ENCODE results near the gene EGFR.

EGFR gene

DNA sequence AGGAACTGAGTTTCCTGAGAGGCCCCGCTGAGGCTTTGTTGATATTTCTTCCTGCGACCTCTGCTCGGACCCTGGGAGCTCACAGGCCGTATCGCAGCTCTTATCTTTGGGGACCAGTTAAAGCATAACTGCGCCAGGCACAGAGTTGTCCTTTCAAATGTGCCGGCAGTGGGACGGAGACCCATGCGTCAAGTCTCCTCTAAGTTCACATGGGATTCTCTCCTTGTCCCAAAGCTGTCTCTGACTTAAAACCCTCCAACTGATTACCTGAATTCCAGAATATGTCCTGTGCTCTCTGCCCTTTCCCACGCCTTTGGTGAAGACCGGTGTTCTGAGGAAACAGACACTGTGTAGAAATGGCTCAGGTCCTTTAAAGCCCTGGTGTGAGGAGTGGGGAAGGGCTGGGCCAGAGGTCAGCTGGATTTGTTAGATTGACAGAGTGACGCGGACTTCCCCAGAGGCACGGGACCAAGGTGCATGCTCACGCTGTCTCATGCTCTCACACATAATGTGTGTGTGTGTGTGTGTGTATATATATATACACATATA is 169.8 kb downstream of the EGFR start:
- intact Hi-C loops (cut with DNase I): no loop called here
- no peak for DNase-seq

DNA sequence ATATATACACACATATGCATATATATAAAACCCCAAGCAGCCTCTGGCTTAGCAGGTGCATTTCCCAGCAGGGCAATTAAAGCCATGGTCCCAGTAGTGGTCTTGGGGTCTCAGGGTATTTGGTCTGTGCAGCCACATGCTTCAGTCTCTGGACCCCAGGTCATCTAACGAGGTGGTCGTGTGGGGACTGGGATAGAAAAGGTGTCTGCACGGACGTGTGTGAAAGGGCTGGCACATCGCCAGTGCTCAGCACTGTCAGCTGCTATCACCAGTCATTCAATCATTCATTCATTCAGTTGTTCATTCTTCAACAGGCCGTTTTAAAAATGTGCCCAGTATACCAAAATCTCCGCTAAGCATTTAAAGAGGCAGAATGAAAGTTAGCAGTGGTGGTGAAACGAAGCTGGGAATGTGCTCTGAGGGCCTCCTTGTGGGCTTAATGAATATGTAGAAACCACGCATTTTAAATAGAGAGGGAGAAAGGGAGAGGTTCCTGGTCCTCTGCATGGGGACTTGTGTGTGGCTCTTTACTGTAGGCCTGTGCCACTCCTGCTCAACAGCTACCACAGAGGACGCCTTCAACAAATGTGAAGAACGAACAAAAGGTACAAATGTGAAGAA is 170.4 kb downstream of the EGFR start:
- no peak for DNase-seq

DNA sequence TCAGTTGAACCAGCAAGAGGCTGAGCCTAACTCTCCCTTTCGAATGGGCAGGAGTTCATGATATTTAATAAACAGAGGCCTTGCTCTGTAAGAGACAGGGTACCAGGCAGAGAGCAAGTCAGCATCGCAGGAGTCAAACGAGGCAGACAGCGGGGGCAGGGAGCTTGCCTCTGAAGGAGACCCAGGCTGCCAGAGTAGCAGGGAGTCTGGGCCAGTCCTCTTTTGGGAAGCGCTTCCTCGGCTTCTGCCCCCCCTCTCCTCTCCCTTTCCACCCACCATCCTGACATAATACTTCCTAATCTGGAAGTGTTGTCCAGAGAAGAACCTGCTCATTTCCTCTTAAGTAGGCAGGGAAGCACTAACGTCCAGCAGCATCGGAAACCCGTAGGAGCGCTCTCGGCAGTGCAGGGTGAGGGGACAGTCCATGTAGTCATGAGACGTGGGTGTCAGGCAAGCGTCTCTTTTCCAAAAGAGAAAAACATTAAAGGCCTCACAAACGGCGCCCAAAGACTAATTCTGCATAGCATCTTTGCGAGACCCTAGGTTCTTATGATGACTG is 171.1 kb downstream of the EGFR start:
- intact Hi-C loops (cut with DNase I): no loop called here
- DNase-seq: no peak

More for the DNA sequence above, 170.4 kb downstream of the EGFR start:
- intact Hi-C loops (cut with DNase I): no loop called here

DNA sequence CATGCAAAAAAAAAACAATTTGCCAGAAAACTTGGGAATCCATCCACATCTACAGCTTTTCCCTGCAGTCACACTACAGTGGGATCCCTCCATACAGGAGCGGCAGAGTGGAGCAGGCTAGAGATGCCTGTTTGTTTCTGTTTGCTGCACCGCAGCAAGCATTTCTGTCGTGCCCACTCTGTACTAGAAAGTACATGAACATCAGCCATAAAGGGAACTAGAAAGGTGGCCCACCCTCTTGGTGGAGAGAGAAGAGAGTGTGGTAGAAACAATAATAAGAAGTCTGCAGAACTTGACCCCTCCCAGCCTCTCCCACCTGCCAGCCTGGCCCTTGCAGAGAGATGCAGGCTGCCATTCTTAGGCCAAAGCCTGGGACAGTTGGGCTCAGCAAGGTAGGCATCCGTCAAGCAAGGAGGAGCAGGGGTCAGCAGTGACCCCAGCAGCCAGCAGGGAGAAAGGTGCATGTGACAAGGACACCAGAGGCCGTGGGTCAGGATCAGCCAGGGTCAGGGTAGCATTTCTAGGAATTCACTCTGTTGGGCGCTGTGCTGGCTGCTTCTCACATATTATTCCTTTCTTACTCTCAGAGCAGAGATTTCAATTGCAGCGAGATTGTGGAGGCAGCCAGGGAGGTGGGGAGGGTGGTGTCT is 171.8 kb downstream of the EGFR start:
- no peak for DNase-seq
- intact Hi-C loops (cut with DNase I): no loop called here

DNA sequence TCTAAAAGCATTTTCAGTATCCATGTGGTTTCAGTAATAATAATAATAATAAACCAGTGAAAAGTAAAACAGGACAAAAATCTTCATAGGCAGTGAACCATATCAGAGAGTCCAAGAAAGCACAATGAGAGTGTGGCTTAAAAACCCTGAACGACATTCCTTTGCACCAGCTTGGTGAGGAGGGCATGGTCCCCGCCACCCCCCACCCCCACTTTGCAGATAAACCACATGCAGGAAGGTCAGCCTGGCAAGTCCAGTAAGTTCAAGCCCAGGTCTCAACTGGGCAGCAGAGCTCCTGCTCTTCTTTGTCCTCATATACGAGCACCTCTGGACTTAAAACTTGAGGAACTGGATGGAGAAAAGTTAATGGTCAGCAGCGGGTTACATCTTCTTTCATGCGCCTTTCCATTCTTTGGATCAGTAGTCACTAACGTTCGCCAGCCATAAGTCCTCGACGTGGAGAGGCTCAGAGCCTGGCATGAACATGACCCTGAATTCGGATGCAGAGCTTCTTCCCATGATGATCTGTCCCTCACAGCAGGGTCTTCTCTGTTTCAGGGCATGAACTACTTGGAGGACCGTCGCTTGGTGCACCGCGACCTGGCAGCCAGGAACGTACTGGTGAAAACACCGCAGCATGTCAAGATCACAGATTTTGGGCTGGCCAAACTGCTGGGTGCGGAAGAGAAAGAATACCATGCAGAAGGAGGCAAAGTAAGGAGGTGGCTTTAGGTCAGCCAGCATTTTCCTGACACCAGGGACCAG is 172.5 kb downstream of the EGFR start:
- DNase-seq: no peak
- intact Hi-C loops (cut with DNase I): no loop called here

- DNase-seq: peak in 1 of 42 donors; percentile 33
- intact Hi-C loops (cut with DNase I): no loop called here
These were observed 173.3 kb downstream of the EGFR start for GRCh38 chr7:55191926-55192692.

DNA sequence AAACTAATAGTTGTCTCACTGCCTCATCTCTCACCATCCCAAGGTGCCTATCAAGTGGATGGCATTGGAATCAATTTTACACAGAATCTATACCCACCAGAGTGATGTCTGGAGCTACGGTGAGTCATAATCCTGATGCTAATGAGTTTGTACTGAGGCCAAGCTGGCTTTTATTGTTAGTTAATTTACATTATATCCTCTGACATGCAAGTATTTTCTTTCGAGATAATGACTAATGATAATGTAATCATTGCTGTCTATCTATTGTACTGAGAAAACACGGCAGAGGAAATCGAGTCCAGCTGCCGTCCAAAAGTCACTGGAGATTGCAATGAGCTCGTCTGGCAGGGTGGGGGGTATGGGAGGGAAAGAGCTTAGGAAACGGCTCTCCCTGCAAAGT is 173.9 kb downstream of the EGFR start:
- DNase-seq: peak in 1 of 42 donors; percentile 15
- intact Hi-C loops (cut with DNase I): no loop called here

GRCh38 chr7:55193245-55193644 is 174.4 kb downstream of the EGFR start:
- peak in 3 of 42 donors; percentile 13 to 34 (median 29) for DNase-seq

DNA sequence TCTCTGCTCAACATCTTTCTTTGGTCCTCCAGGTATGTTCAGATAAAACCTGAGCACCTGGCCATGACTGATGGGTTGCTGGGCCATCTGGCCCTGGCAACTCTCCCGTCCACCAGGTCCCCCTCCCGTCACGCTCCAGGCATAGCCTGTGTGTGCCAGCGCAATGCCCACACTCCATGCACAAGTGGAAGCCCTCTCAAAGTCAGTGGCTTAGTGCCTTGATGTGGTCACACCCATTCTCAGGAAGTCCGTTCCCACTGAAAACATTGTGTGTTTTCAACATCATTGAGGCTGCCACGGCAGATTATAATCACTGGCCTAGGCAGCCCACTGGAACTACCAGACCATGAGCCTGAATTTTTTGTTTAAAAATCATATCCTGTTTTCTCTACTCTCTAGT is 175.7 kb downstream of the EGFR start:
- intact Hi-C loops (cut with DNase I): no loop called here
- DNase-seq: peak in 3 of 42 donors; percentile 23 to 32 (median 25)

More at GRCh38 chr7:55193245-55193644, 174.4 kb downstream of the EGFR start:
- intact Hi-C loops (cut with DNase I): no loop called here

- intact Hi-C loops (cut with DNase I): no loop called here
- peak in 1 of 42 donors; percentile 27 for DNase-seq
These were observed 180.0 kb downstream of the EGFR start for GRCh38 chr7:55198634-55199392.

GRCh38 chr7:55199418-55199817 is 180.6 kb downstream of the EGFR start:
- intact Hi-C loops (cut with DNase I): no loop called here
- DNase-seq: no peak

GRCh38 chr7:55200441-55200840 is 181.6 kb downstream of the EGFR start:
- intact Hi-C loops (cut with DNase I): no loop called here
- DNase-seq: no peak

DNA sequence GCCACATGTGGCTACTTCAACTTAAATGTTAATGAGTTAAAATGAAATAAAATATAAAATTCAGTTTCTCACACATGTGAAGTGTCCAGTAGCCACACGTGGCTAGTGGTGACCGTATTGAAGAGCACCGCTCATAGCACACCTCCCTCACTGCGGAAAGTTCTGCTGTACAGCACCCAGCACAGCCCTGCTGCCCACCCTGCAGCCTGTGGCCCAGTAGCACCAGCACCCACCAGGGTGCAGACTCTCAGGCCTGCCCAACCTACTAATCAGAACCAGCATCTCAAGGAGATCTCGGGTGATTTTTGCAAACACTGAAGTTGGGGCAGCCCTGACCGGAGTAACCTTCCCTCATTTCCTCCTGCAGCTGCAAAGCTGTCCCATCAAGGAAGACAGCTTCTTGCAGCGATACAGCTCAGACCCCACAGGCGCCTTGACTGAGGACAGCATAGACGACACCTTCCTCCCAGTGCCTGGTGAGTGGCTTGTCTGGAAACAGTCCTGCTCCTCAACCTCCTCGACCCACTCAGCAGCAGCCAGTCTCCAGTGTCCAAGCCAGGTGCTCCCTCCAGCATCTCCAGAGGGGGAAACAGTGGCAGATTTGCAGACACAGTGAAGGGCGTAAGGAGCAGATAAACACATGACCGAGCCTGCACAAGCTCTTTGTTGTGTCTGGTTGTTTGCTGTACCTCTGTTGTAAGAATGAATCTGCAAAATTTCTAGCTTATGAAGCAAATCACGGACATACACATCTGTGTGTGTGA is 183.5 kb downstream of the EGFR start:
- DNase-seq: no peak
- intact Hi-C loops (cut with DNase I): no loop called here

DNA sequence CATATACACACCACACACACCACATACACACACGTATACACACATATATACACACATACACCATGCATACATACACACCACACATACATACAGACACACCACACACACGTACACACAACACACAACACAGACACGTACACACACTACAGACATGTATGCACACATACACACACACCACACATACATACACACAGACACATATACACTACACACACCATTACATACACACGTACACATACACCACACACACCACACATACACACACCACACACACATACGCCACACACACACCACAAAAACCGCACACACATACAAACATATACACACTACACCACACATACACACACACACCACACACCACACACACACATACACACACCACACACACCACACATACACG is 184.5 kb downstream of the EGFR start:
- intact Hi-C loops (cut with DNase I): no loop called here
- DNase-seq: no peak

DNA sequence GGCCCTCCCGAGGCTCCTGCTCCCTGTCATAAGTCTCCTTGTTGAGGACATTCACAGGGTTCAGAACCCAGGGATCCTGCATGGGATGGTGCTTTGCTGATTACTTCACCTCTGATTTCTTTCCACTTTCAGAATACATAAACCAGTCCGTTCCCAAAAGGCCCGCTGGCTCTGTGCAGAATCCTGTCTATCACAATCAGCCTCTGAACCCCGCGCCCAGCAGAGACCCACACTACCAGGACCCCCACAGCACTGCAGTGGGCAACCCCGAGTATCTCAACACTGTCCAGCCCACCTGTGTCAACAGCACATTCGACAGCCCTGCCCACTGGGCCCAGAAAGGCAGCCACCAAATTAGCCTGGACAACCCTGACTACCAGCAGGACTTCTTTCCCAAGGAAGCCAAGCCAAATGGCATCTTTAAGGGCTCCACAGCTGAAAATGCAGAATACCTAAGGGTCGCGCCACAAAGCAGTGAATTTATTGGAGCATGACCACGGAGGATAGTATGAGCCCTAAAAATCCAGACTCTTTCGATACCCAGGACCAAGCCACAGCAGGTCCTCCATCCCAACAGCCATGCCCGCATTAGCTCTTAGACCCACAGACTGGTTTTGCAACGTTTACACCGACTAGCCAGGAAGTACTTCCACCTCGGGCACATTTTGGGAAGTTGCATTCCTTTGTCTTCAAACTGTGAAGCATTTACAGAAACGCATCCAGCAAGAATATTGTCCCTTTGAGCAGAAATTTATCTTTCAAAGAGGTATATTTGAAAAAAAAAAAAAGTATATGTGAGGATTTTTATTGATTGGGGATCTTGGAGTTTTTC is 186.5 kb downstream of the EGFR start:
- intact Hi-C loops (cut with DNase I): no loop called here
- DNase-seq: no peak

DNA sequence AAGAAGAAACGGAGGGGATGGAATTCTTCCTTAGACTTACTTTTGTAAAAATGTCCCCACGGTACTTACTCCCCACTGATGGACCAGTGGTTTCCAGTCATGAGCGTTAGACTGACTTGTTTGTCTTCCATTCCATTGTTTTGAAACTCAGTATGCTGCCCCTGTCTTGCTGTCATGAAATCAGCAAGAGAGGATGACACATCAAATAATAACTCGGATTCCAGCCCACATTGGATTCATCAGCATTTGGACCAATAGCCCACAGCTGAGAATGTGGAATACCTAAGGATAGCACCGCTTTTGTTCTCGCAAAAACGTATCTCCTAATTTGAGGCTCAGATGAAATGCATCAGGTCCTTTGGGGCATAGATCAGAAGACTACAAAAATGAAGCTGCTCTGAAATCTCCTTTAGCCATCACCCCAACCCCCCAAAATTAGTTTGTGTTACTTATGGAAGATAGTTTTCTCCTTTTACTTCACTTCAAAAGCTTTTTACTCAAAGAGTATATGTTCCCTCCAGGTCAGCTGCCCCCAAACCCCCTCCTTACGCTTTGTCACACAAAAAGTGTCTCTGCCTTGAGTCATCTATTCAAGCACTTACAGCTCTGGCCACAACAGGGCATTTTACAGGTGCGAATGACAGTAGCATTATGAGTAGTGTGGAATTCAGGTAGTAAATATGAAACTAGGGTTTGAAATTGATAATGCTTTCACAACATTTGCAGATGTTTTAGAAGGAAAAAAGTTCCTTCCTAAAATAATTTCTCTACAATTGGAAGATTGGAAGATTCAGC is 187.6 kb downstream of the EGFR start:
- intact Hi-C loops (cut with DNase I): no loop called here
- no peak for DNase-seq

Data from head of caudate nucleus (tissue), 42 donors.